PC-3 (cell line): ENCODE measurements around the gene FAM107B. TPM values are rescaled to one million over a fixed set of nuclear protein-coding genes. Genes with fewer than 3 reads are reported as not detected.

Experiments used
- ATAC-seq: fragments of 200-7000 bp; cut with Tn5 transposase; 2 replicates; pipeline ENCODE4 v1.9.1; 2020; ENCODE audit warnings: mild to moderate bottlenecking, moderate library complexity
- BruUV-seq: library from RNA; stranded (reverse); fragments of 400-500 nt; replicated peaks from 2 replicates; lab custom pipeline; 2021; lab: Mats Ljungman, UMichigan
- CTCF ChIA-PET: fragments of 300-600 bp; sonication (Branson Sonifier 250); formaldehyde crosslinking; loops from one replicate; lab custom pipeline; 2022; ENCODE audit warnings: antibody characterized with exemption; lab: Charles Lee
- POLR2A ChIA-PET: fragments of 300-600 bp; sonication (Branson Sonifier 250); formaldehyde crosslinking; loops from one replicate; lab custom pipeline; 2022; ENCODE audit warnings: antibody characterized with exemption; ENCODE audit not compliant: unreplicated experiment; lab: Charles Lee
- DNase-seq: peaks from one replicate; pipeline ENCODE4 v3.0.0-alpha.2; 2015
- H2AFZ ChIP-seq: fragments of 300-600 bp; sonication (generic); 2 replicates; pipeline ENCODE4 v1.6.0; 2016; ENCODE audit warnings: antibody characterized with exemption, low read length
- H3F3A ChIP-seq: fragments of 300-600 bp; sonication (generic); one replicate; pipeline ENCODE4 v1.6.0; 2017; ENCODE audit warnings: antibody characterized with exemption, low read length, control low read depth, mild to moderate bottlenecking; ENCODE audit not compliant: unreplicated experiment
- H3K27ac ChIP-seq: fragments of 300-600 bp; sonication (generic); 2 replicates; pipeline ENCODE4 v1.5.1; 2016; ENCODE audit warnings: mild to moderate bottlenecking, low read length
- H3K27me3 ChIP-seq: fragments of 300-600 bp; sonication (generic); 2 replicates; pipeline ENCODE4 v1.6.1; 2016; ENCODE audit warnings: low read length, mixed read lengths
- H3K36me3 ChIP-seq: fragments of 300-600 bp; sonication (generic); 2 replicates; pipeline ENCODE4 v1.6.1; 2016; ENCODE audit warnings: low read depth, mixed run types, low read length, mixed read lengths
- H3K4me1 ChIP-seq: fragments of 300-600 bp; sonication (generic); 2 replicates; pipeline ENCODE4 v1.5.1; 2016; ENCODE audit warnings: low read length; ENCODE audit not compliant: insufficient read depth
- H3K4me2 ChIP-seq: fragments of 300-600 bp; sonication (generic); 2 replicates; pipeline ENCODE4 v1.6.0; 2016; ENCODE audit warnings: low read length
- H3K4me3 ChIP-seq: fragments of 300-600 bp; sonication (generic); 2 replicates; pipeline ENCODE4 v1.5.1; 2016; ENCODE audit warnings: mild to moderate bottlenecking, low read length, mixed read lengths
- H3K79me2 ChIP-seq: fragments of 300-600 bp; sonication (generic); 2 replicates; pipeline ENCODE4 v1.6.1; 2017; ENCODE audit warnings: low read length, mixed read lengths
- H3K9ac ChIP-seq: fragments of 300-600 bp; sonication (generic); 2 replicates; pipeline ENCODE4 v1.6.0; 2016; ENCODE audit warnings: mild to moderate bottlenecking, low read length
- H3K9me2 ChIP-seq: fragments of 300-600 bp; sonication (generic); replicated peaks from 2 replicates; pipeline ENCODE4 v1.6.1; 2016; ENCODE audit warnings: mixed run types, low read length, mixed read lengths
- H3K9me3 ChIP-seq: fragments of 300-600 bp; sonication (generic); 2 replicates; pipeline ENCODE4 v1.6.1; 2016; ENCODE audit warnings: low read length, mixed read lengths
- H4K20me1 ChIP-seq: fragments of 300-600 bp; sonication (generic); 2 replicates; pipeline ENCODE4 v1.6.1; 2016; ENCODE audit warnings: low read length, mixed read lengths
- EZH2 ChIP-seq: fragments of 300-600 bp; sonication (generic); IDR thresholded peaks from one replicate; pipeline ENCODE4 v1.6.1; 2017; ENCODE audit warnings: antibody characterized with exemption, mild to moderate bottlenecking, low read length; ENCODE audit not compliant: unreplicated experiment
- EZH2phosphoT487 ChIP-seq: fragments of 300-600 bp; sonication (generic); IDR thresholded peaks from 2 replicates; pipeline ENCODE4 v1.6.1; 2018; ENCODE audit warnings: mild to moderate bottlenecking, antibody characterized with exemption, low read length, borderline replicate concordance
- intact Hi-C: fragments of 100-400 bp; cut with micrococcal nuclease; formaldehyde crosslinking; loops from 2 replicates; pipeline ENCODE4 v1.9.0; 2023
- total RNA-seq: library from RNA; depleted of rRNA; stranded (reverse); fragments of >200 nt; gene quantifications from 2 replicates; pipeline ENCODE4 v1.2.3, GENCODE V29; 2014
- TF ChIP-seq, protein P1 (sequence below): fragments of 300-600 bp; sonication (generic); conservative IDR thresholded peaks from 2 replicates; pipeline ENCODE4 v1.5.1; 2017; ENCODE audit warnings: antibody characterized with exemption, low read depth, mild to moderate bottlenecking, low read length

FAM107B gene
- total RNA-seq, 1 experiment from 2014 or later = 36.6 TPM

DNA sequence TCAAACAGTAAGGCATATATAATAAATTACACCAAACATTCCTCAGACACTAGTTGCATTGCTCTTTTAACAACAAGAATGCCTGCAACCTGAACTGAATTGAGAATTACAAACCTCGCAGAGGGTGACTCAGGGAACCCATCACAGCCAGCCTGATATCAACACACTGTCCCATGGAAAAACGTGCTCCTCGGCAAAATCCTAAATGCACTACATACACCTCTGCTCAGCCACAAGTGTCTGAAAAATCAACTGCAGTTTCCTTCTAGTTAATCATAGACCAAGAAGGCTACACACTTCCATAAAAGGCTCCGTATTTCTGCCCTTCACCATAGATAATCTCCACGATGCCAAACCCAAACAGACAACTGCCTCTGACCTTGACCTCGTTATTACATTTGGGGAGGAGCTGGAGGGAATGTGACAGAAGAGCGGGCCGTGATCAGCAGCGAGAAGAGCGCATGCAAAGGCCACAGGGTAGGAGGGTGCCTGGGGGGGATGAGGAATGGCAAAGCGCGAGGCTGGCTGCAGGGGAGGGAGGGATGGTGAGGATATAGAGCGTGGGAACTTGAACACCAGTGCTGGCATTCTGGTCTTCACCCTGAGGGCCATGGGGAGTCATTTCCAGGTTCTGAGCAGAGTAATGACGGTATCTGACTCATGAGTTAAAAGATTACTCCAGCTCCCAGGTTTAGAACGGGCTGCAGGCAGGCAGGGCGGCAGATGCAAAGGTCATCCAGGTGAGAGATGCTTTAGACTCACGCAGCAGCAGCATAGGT is 242.0 kb downstream of the FAM107B start:
- H3K27ac ChIP-seq = peak overlapping the region; percentile 96
- ATAC-seq = peak; percentile 71
- peak overlapping the region; percentile 66 for H3K9ac ChIP-seq
- intact Hi-C loops = no loop called here
- DNase-seq = peak; percentile 73
- H3K27me3 ChIP-seq = no peaks in the 10 kb centered on the region
- H3F3A ChIP-seq = no peaks in the 10 kb centered on the region
- CTCF ChIA-PET = no interaction called here
- H4K20me1 ChIP-seq = no peaks in the 10 kb centered on the region
- H3K4me1 ChIP-seq = peaks cover 27% of the 10 kb centered on the region
- BruUV-seq = no TSS peak
- TF ChIP-seq, protein P1, sequence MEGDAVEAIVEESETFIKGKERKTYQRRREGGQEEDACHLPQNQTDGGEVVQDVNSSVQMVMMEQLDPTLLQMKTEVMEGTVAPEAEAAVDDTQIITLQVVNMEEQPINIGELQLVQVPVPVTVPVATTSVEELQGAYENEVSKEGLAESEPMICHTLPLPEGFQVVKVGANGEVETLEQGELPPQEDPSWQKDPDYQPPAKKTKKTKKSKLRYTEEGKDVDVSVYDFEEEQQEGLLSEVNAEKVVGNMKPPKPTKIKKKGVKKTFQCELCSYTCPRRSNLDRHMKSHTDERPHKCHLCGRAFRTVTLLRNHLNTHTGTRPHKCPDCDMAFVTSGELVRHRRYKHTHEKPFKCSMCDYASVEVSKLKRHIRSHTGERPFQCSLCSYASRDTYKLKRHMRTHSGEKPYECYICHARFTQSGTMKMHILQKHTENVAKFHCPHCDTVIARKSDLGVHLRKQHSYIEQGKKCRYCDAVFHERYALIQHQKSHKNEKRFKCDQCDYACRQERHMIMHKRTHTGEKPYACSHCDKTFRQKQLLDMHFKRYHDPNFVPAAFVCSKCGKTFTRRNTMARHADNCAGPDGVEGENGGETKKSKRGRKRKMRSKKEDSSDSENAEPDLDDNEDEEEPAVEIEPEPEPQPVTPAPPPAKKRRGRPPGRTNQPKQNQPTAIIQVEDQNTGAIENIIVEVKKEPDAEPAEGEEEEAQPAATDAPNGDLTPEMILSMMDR = no peak
- no peak for TF ChIP-seq EZH2phosphoT487
- no peak for TF ChIP-seq EZH2
- peaks cover 9% of the 10 kb centered on the region; the same call in 1 of the 2 replicates for H3K36me3 ChIP-seq
- no peak overlapping the region for H2AFZ ChIP-seq
- peaks cover 63% of the 10 kb centered on the region for H3K79me2 ChIP-seq
- H3K9me2 ChIP-seq = no peaks in the 10 kb centered on the region
- no peak overlapping the region for H3K4me3 ChIP-seq
- no peaks in the 10 kb centered on the region for H3K9me3 ChIP-seq
- peak overlapping the region; percentile 33; the same call in 1 of the 2 replicates for H3K4me2 ChIP-seq
- POLR2A ChIA-PET = interaction anchor here (0.6 kb wide), 1 partner anchor 567 kb away, joined by 4 read pairs; no protein-coding TSS in a partner anchor

DNA sequence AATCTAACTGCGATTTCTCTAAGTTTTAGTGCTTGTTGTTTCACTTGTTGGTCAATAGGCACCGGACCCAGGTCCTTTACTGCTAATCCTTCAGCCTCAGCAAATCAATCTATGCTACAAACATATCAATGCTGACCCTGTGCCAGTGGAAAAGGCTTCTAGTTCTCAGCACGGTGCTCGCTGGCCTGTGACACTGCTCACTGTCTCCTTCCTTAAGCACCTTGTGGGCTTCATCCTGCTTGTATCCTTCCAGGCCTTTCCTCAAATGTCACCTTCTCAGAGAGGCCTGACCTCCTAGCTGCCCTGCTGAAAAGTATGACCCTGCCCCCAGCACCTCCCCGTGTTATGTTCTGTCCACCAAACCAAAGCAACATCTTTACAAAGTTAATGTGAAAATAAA is 242.7 kb downstream of the FAM107B start:
- Histone ChIP-seq H3K9me3 (no peaks in the 10 kb centered on the region), H3K4me3 (no peak overlapping the region), H3K36me3 (peaks cover 15% of the 10 kb centered on the region; the same call in 1 of the 2 replicates), H3K27me3 (no peaks in the 10 kb centered on the region), H3K4me1 (peaks cover 27% of the 10 kb centered on the region), H3K9ac (peak overlapping the region; percentile 62), H3K4me2 (0 out of 2 replicates have a peak overlapping the region, but pooled peaks have one; percentile 33), H4K20me1 (no peaks in the 10 kb centered on the region), H3K79me2 (peaks cover 59% of the 10 kb centered on the region), H2AFZ (no peak overlapping the region), H3K9me2 (no peaks in the 10 kb centered on the region), H3F3A (no peaks in the 10 kb centered on the region), H3K27ac (peak overlapping the region; percentile 96)
- no peak for TF ChIP-seq EZH2phosphoT487
- TF ChIP-seq, protein P1 = no peak
- ChIA-PET CTCF (no interaction called here), POLR2A (no interaction called here)
- no peak for DNase-seq
- intact Hi-C loops = no loop called here
- ATAC-seq = no peak
- no TSS peak for BruUV-seq

DNA sequence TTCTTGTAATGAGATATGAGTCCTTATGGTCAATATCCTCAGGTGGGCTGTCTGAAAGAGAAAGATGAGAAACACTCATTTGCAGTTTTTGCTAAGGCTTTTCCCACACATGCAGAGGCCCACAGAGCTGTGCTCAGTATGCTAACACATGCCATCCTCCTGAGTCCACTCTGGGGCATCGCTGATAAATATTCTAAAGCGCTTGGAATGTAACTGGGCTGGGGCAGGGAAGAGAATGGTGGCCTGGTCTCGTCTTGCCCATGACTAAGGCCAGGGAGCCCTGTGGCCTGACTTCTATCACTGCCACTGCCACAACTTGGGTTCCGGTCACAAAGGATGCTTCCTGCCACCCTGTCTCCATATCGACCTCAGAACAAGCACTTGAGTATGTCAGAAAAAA is 244.2 kb downstream of the FAM107B start:
- Histone ChIP-seq H2AFZ (no peak overlapping the region), H3K36me3 (peaks cover 15% of the 10 kb centered on the region; the same call in 1 of the 2 replicates), H3K79me2 (peaks cover 45% of the 10 kb centered on the region), H3F3A (no peaks in the 10 kb centered on the region), H3K9ac (no peak overlapping the region), H3K27me3 (no peaks in the 10 kb centered on the region), H3K4me1 (peaks cover 27% of the 10 kb centered on the region), H4K20me1 (no peaks in the 10 kb centered on the region), H3K4me2 (no peak overlapping the region), H3K4me3 (no peak overlapping the region), H3K27ac (no peak overlapping the region), H3K9me3 (no peaks in the 10 kb centered on the region), H3K9me2 (no peaks in the 10 kb centered on the region)
- CTCF ChIA-PET = no interaction called here
- intact Hi-C loops = no loop called here
- ATAC-seq (no peak), DNase-seq (no peak)
- POLR2A ChIA-PET = no interaction called here
- TF ChIP-seq, protein P1 = no peak
- TF ChIP-seq EZH2 = no peak
- BruUV-seq = no TSS peak
